HepG2 (cell line): ENCODE results near the gene ITCH. TPM values are rescaled to one million over a fixed set of nuclear protein-coding genes. Genes with fewer than 3 reads are reported as not detected.
A peak's percentile ranks its signal among the peaks of the same experiment; 100 is the strongest.

Source experiments
- AGO2 ChIP-seq: fragments of 200-400 bp; formaldehyde crosslinking; optimal IDR thresholded peaks from 2 replicates; pipeline ENCODE3; 2017; ENCODE audit warnings: mild to moderate bottlenecking, low read depth, low read length, moderate library complexity
- BHLHE40 ChIP-seq: IDR thresholded peaks from 2 replicates; pipeline ENCODE4 v1.6.1; 2011; ENCODE audit warnings: low read length, improper control_type of control experiment
- CBFB ChIP-seq: sonication (generic); formaldehyde crosslinking; IDR thresholded peaks from 2 replicates; pipeline ENCODE4 v1.4.0; 2020; ENCODE audit warnings: missing genetic modification reagents
- MTA1 ChIP-seq: sonication (generic); formaldehyde crosslinking; IDR thresholded peaks from 2 replicates; pipeline ENCODE4 v1.4.0; 2020; ENCODE audit warnings: missing genetic modification reagents, mild to moderate bottlenecking, borderline replicate concordance
- MXI1 ChIP-seq: IDR thresholded peaks from 3 replicates; pipeline ENCODE4 v1.6.1; 2012; ENCODE audit warnings: low read depth, low read length, inconsistent platforms, borderline replicate concordance
- MZF1 ChIP-seq: sonication (generic); formaldehyde crosslinking; IDR thresholded peaks from 2 replicates; pipeline ENCODE4 v1.8.1; 2023; ENCODE audit warnings: mild to moderate bottlenecking, missing genetic modification reagents, borderline replicate concordance
- PAF1 ChIP-seq: IDR thresholded peaks from 2 replicates; pipeline ENCODE4 v1.6.1; 2016; ENCODE audit warnings: missing genetic modification reagents, missing compliant biosample characterization
- PATZ1 ChIP-seq: sonication (generic); formaldehyde crosslinking; IDR thresholded peaks from 2 replicates; pipeline ENCODE4 v1.4.0; 2020; ENCODE audit warnings: missing genetic modification reagents
- ZBTB33 ChIP-seq: sonication (generic); formaldehyde crosslinking; IDR thresholded peaks from 2 replicates; pipeline ENCODE4 v1.4.0; 2020; ENCODE audit warnings: missing genetic modification reagents
- ZFX ChIP-seq: sonication (generic); formaldehyde crosslinking; IDR thresholded peaks from 2 replicates; pipeline ENCODE4 v1.4.0; 2020; ENCODE audit warnings: mild to moderate bottlenecking, low read depth, missing genetic modification reagents, moderate library complexity
- ZNF230 ChIP-seq: sonication (generic); formaldehyde crosslinking; IDR thresholded peaks from 2 replicates; pipeline ENCODE4 v1.4.0; 2020; ENCODE audit warnings: mild to moderate bottlenecking, missing genetic modification reagents
- ZNF326 ChIP-seq: sonication (generic); formaldehyde crosslinking; IDR thresholded peaks from 2 replicates; pipeline ENCODE4 v1.4.0; 2020; ENCODE audit warnings: missing genetic modification reagents, borderline replicate concordance
- ZNF431 ChIP-seq: sonication (generic); formaldehyde crosslinking; IDR thresholded peaks from 2 replicates; pipeline ENCODE4 v1.9.0; 2022; ENCODE audit warnings: missing genetic modification reagents, low read depth, mild to moderate bottlenecking, borderline replicate concordance
- ZNF687 ChIP-seq: sonication (generic); formaldehyde crosslinking; IDR thresholded peaks from 2 replicates; pipeline ENCODE4 v1.5.1; 2020; ENCODE audit warnings: mild to moderate bottlenecking, missing genetic modification reagents, moderate library complexity
- ZNF839 ChIP-seq: sonication (generic); formaldehyde crosslinking; IDR thresholded peaks from 2 replicates; pipeline ENCODE4 v1.4.0; 2020; ENCODE audit warnings: missing genetic modification reagents, mild to moderate bottlenecking, borderline replicate concordance
- polyA plus RNA-seq, 8 experiments: library from polyadenylated mRNA; depleted of rRNA in 3 of 8; stranded (reverse) in 7 of 8; unstranded in 1 of 8; fragments of >200 nt; fragmentation: Illumina TruSeq in 4 of 8; extraction: Trizol in 4 of 8; gene quantifications; 2 replicates each; pipeline versions ENCODE4 v1.2.1 to v1.2.3, GENCODE V29; 2011 to 2016; ENCODE audit warnings: low read depth in 4 of 8, missing spikeins in 1 of 8, mixed read lengths in 1 of 8; ENCODE audit not compliant: insufficient read depth in 1 of 8
- total RNA-seq, 5 experiments: library from RNA; depleted of rRNA; stranded (reverse); fragments of >200 nt; fragmentation: Illumina TruSeq; extraction: Trizol; gene quantifications; 2 replicates each; pipeline ENCODE4 v1.2.3, GENCODE V29; 2016; ENCODE audit warnings: low read depth in 1 of 5
- TF ChIP-seq, protein P1 (sequence below): sonication (generic); formaldehyde crosslinking; IDR thresholded peaks from 2 replicates; pipeline ENCODE4 v1.5.0; 2020; ENCODE audit warnings: mild to moderate bottlenecking, missing genetic modification reagents
- TF ChIP-seq, protein P2 (sequence below): sonication (generic); formaldehyde crosslinking; IDR thresholded peaks from 2 replicates; pipeline ENCODE4 v1.8.1; 2023; ENCODE audit warnings: missing genetic modification reagents, mild to moderate bottlenecking, borderline replicate concordance
- TF ChIP-seq, protein P3 (sequence below): sonication (generic); formaldehyde crosslinking; IDR thresholded peaks from 2 replicates; pipeline ENCODE4 v1.5.1; 2020; ENCODE audit warnings: mild to moderate bottlenecking, moderate library complexity, missing genetic modification reagents

The ITCH gene
- total and polyA plus RNA-seq, 2 of the 13 experiments (the other 11 are each of a cell fraction or from before 2014, with no cell fraction given) = 20.5 to 112 TPM

DNA sequence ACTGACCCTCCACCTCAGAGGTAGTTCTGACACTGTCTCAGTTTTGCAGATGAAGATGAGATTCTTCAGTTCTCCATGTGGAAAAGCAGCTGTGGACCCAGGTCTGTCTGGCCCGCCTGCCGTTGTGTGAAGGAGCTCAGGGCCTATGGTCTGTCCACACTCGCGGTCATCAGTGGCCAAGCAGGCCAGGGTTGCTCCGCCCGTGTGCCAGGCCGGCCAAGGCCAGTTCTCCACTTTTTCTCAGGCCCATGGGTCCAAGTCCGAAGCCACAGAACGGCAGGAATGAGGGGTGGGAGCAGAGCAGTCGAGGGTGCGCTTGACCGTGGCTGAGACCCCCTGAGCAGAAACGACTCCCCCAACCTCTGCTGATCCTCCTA is 186.8 kb downstream of the ITCH start (continued):
- 0 out of 2 replicates have a peak, but pooled peaks have one; percentile 21 for TF ChIP-seq ZBTB33
- TF ChIP-seq ZFX (CRISPR knock-in tag) = peak; percentile 44
- no peak for TF ChIP-seq ZNF326
- no peak for TF ChIP-seq MXI1
- no peak for TF ChIP-seq MZF1
- TF ChIP-seq PAF1 (CRISPR knock-in tag) = no peak
- TF ChIP-seq BHLHE40 = 0 out of 2 replicates have a peak, but pooled peaks have one; percentile 21
- TF ChIP-seq, protein P1, sequence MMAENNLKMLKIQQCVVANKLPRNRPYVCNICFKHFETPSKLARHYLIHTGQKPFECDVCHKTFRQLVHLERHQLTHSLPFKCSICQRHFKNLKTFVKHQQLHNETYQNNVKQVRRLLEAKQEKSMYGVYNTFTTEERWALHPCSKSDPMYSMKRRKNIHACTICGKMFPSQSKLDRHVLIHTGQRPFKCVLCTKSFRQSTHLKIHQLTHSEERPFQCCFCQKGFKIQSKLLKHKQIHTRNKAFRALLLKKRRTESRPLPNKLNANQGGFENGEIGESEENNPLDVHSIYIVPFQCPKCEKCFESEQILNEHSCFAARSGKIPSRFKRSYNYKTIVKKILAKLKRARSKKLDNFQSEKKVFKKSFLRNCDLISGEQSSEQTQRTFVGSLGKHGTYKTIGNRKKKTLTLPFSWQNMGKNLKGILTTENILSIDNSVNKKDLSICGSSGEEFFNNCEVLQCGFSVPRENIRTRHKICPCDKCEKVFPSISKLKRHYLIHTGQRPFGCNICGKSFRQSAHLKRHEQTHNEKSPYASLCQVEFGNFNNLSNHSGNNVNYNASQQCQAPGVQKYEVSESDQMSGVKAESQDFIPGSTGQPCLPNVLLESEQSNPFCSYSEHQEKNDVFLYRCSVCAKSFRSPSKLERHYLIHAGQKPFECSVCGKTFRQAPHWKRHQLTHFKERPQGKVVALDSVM (CRISPR knock-in tag) = no peak
- no peak for TF ChIP-seq CBFB (CRISPR knock-in tag)
- TF ChIP-seq MTA1 (CRISPR knock-in tag) = peak; percentile 32; the same call in 1 of the 2 replicates
- TF ChIP-seq ZNF230 = no peak
- peak; percentile 26 for TF ChIP-seq AGO2
- TF ChIP-seq, protein P2, sequence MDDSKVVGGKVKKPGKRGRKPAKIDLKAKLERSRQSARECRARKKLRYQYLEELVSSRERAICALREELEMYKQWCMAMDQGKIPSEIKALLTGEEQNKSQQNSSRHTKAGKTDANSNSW = no peak
- TF ChIP-seq ZNF687 (CRISPR knock-in tag) = peak; percentile 62
- no peak for TF ChIP-seq ZNF839
- no peak for TF ChIP-seq ZNF431 (CRISPR knock-in tag)
- TF ChIP-seq, protein P3, sequence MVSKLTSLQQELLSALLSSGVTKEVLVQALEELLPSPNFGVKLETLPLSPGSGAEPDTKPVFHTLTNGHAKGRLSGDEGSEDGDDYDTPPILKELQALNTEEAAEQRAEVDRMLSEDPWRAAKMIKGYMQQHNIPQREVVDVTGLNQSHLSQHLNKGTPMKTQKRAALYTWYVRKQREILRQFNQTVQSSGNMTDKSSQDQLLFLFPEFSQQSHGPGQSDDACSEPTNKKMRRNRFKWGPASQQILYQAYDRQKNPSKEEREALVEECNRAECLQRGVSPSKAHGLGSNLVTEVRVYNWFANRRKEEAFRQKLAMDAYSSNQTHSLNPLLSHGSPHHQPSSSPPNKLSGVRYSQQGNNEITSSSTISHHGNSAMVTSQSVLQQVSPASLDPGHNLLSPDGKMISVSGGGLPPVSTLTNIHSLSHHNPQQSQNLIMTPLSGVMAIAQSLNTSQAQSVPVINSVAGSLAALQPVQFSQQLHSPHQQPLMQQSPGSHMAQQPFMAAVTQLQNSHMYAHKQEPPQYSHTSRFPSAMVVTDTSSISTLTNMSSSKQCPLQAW (CRISPR knock-in tag) = 0 out of 2 replicates have a peak, but pooled peaks have one; percentile 34
- no peak for TF ChIP-seq PATZ1 (CRISPR knock-in tag)
